CD4-positive, alpha-beta T cell treated with Interleukin-21 for 1 hour (primary cell): ENCODE measurements around the gene SELENOM.
A peak's percentile ranks its signal among the peaks of the same experiment; 100 is the strongest.

Experiments used
- DNase-seq: peaks from one replicate; pipeline ENCODE4 v3.0.0-alpha.2; 2020

The SELENOM gene, protein sequence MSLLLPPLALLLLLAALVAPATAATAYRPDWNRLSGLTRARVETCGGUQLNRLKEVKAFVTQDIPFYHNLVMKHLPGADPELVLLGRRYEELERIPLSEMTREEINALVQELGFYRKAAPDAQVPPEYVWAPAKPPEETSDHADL

DNA sequence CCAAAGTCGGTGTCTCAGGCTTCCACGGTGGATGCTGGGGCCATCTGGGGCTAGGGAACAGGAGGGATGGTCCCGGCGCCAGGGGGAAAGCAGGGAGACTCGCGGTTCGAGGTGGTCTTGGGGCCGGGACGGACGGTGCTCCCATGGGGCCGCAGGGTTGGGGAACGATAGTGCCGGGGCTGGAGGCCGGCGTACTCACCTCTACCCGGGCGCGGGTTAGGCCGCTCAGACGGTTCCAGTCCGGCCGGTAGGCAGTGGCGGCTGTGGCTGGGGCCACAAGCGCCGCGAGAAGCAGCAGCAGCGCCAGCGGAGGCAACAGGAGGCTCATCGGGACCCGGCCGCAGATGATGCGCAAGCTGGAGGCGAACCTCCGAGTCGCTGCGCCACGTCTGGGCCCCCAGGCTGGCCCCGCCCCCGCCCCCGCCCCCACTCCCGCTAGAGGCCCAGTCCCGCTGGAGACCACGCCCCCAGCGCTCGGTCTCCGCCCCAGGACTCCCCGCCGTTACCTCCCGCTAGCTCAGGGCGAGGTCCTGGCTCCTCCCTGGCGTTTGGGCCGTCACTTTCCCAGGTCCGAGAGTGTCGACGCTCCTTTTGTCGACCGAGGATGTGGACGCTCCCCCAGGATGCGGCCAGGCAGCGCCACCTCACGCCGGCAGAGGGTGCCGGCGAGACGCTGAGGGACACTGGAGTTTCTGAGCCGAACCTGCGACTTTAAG lies at the start of gene SELENOM:
Gene SELENOM (minus strand): TSS at position 391 of the 716 bp plus-strand sequence. CDS start 63 bp downstream, at position 328.
- DNase-seq: peak; percentile 91

DNA sequence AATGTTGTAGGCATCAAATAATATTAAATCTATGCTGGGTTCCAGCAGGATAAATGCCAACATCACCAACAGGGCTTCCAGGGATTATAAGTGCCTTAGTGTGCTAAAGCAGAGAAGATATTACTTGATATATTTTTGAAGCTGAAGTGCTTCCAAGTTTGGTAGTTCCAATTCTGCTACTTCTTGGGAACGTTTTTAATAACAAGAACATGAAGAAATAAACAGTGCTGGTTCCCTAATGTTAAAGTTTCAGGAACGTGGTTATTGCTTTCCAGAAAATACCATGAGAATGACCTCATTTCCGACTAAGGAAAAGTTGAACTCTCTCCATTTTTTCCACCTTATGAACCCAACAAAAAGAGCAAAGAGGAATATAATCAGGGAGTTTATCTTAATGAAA lies 48.1 kb upstream of the SELENOM start:
- no peak for DNase-seq

DNA sequence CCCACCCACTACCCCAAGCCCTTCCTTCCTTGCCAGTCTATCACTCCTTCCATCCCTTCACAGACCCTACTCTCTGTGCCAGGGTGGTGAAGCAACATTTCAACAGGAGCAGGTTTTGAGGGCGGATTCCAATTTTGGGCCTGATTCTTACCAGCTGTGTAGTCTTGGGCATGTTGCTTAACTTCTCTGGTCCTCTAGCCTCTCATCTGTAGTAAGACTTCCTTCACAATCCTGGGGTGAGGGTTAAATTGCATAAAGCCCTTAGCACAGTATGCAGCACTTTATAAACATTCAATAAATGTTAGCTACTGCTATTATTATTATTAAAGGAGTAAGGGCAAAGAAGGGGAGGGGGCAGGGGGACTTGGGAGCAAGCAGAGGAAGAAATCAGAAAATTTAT lies 47.6 kb upstream of the SELENOM start:
- no peak for DNase-seq

DNA sequence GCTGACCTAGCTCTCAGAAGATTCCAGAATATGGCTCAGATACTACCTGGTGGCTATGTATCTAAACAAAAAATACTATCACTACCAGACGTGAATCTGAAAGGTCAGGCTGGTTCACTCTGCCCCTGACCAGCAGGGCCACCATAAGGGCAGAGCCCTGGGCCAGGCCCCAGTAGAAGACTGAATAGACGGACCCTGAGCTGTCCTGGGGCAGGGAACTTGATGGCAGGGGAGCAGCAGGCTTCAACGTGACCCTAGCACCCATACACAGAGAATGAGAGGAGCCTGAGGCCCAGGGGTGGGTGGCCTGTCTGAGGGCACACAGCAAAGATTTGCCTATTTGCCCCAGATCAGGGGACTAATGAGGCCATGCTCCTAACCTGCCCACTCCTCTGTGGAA lies 46.0 kb upstream of the SELENOM start:
- no peak for DNase-seq

DNA sequence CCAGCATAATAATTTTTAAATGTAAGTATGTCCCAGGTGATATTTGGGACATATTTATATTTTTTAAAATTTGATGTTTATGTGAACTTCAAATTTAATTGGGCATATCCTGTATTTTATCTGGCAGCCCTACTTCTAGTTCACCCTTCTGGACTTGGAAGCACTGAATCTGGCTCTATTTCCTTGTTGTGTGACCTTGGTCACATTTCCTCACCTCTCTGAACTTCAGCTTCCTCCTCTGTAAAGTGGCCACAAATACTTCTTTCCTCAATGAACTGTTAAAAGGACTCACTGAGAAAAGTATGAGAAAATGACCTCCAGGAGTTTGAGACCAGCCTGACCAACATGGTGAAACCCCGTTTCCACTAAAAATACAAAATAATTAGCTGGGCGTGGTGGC lies 44.5 kb upstream of the SELENOM start:
- no peak for DNase-seq

DNA sequence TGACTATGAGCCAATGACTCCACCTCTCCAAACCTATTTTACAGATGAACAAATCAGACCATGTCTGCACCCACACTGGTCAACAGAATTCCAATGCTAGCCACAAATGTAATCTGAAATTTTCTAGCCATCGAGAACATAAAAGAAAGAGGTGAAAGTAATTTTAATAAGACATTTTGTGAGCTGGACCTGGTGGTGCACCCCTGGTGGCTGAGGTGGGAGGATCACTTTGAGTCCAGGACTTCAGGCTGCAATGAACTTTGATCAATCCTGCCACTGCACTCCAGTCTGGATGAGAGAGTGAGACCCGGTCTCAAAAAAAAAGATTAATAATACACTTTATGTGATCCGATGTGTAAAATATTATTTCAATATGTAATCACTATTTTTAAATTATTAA lies 43.2 kb upstream of the SELENOM start:
- DNase-seq: no peak

DNA sequence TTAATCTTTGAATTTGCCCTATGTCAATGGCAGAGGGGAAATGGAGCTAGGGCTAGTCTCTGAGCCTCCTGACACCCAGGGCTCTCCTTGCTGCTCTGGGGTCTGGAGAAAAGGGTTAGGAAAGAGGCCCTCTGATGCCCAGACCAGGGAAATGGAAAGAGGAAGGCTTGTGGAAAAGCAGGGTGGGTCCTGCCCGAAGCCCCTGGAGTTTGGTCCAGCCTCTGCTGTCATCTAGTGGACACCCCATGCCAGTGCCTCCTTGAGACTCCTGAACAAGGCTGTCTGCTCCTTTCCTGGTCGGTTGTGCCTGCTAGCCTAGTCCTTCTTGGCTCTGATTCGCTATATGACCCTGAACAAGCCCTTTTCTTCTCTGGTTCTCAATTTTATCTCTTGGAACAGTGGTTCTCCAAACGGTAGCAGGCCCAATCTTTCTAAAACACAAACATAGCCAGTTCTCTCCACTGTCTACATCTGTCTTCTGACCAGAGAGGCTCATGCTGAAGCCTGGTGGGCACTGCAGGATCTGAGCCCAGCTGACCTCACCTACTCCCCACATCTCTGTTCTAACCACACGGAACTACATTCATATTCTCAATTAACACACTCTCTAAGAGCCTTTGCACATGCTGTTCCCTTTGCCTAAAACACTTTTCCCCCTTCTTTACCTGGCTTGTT lies 41.7 kb upstream of the SELENOM start:
- peak; percentile 38 for DNase-seq

DNA sequence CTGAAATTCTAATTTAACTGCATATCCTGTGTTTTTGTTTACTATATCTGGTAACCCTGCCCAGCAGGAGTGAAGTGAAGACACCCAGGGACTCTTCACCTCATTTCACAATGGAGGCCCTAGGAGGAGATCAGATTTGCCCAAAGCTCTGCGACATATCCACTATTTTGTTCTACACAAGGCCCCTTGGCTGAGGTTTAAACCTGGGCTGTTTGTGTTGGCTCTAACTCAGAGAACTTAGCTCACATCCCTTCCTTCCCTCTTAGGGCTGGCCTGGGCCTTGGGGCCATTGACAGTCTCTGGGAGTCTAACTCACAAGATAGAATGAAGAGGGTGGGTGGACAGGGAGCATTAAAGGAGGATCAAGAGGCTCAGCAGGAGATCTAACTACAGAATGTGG lies 41.1 kb upstream of the SELENOM start:
- DNase-seq: no peak

DNA sequence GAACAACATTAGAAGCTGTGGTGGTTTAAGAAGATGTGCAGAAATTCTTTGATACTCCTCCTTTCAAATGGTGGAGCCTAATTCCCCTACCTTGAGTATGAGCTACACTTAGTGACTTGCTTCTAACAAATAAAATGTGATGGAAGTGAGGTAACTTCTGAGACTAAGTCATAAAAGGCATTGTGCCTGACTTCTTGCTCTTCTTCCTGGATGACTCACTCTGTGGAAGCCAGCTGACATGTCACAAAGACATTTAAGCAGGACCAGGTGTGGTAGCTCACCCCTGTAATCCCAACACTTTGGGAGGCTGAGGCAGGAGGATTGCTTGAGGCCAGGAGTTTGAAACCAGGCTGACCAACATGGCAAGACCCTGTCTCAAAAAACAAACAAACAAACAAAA lies 36.9 kb upstream of the SELENOM start:
- DNase-seq: no peak

DNA sequence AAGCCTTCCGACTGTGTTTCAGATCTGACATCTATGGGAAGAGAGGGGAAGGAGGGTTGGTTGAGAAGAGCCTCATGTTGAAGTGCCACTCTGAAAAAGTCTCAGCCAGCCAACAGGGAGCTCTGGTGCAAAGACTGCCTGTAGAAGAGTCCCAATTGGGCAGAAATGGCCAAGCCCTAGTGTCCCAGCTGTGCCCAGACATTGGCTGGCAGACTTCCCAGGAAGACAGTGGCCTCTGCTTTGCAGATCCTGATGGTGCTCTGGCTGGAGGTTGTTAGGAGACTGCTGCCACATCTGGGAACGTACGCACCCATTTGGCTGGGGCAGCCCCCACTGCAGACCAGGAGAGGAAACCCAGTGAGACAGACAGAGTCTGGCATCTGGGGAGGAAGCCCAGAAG lies 36.2 kb upstream of the SELENOM start:
- no peak for DNase-seq

DNA sequence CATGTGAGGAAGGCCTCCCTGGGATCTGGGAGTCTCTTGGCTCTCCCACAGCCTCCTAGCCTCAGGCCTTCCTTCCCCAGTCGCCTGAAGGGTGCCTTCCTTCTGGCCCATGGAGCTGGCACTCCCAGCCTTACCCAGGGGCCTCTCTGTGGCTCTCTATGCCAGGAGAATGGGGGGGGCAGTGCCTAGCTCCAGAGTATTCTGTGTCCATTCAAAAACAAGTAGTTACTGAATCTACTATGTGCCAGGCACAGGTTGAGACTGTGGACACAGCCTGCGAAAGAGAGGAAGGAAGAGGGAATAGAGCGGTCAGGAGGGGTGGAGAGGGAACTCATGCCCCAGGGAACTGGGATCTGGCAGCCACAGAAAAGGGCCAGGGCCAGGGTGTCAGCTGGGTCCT lies 35.7 kb upstream of the SELENOM start:
- DNase-seq: no peak

DNA sequence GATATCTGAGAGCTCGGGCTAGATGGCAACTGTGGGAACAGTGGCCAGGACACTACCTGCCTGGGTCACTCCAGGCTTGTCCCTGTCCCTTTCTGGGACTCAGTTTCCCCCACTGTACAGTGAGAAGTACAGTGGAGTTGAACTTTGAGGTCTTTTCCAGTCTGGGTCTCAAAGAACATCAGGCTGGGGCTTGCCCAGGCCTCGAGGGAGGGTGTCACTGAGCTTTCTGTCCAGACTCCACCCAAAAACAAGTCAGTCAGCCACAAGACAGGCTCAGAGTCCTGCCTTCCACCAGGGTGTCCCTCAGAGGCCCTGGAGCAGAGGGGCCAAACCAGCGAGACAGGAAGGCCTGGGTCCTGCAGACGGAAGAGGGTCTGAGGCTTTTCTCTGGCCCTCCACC lies 34.9 kb upstream of the SELENOM start:
- DNase-seq: no peak

DNA sequence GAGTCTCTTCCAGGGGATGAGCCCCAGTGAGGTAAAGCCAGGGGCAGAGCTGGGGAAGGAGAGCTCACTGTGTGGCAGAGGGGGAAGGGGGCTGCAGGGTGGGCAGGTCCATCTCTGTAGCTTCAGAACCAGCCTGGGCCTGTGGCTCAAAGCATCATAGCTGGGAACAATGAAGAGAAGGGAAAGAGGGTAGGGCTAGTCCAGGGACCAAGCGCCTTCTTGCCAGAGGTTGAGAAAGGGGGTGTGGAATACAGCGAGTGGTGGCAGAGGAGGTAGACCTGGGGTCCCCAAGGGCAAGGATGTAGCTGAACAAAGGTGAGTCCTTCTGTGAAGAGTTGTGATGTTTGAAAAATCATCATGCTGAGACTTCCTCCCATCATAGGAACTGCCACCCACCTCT lies 34.2 kb upstream of the SELENOM start:
- DNase-seq: no peak

DNA sequence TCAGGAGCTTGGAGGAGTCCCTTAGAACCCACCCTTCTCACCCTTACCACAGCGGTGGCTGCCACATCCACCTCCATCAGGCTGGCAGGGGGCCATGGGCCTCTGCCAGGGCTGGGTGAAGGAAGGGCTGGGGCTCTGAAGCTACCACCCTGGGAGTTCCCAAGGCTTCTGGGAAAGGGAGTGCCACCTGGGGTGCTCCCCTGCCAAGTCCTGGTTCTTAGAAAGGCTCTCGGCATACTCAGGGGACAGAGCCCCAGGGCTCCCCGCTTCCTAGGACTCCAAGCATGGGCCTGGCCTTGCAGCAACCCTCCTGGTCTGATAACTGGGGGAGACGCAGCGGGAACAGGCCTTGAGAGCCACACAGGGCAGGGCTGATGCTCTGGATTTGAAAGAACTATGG lies 33.4 kb upstream of the SELENOM start:
- DNase-seq: no peak

DNA sequence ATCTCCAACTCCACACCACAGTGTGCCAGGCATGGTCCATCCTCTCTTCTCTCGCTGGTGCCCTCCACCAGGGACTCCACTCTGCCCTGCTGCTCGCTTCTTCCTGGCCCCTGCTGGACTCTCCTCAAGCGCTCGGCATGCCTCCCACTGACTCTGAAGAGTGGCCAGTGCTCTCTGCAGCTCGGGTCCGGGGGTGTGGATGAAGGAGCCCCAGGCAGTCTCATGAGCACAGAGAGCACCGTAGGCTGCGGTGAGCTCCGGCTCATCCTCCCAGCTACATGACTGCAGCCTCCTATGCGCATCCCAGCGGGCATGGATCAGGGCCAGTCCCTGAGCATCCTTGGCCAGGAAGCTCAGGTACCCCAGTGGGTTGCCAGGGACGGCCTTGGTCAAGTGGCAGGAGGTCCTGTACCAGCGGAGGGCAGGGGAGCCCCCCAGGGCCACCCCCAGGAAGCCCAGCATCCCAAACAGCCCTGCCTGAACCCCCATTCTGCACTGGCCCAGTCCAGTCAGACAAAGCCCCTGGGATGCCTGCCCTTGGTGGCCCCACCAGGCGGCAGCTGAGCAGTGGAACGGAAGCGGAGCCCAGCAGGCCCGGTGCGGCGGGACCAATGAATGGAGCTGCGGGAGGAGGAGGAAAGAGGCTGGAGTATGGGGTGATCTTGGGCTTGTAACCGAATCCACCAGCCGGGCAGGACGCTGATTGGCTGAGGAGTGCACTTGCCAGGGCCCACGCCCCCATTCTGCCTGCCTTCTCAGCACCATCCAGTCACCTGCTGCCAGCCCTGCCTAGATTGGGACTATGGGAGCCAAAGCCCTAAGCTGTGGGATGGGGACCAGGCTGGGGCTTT lies 32.7 kb upstream of the SELENOM start, which contains the start of gene PLA2G3:
Gene PLA2G3 (minus strand): TSS at position 643 of the 851 bp plus-strand sequence. CDS start 154 bp downstream, at position 489.
- DNase-seq: no peak

DNA sequence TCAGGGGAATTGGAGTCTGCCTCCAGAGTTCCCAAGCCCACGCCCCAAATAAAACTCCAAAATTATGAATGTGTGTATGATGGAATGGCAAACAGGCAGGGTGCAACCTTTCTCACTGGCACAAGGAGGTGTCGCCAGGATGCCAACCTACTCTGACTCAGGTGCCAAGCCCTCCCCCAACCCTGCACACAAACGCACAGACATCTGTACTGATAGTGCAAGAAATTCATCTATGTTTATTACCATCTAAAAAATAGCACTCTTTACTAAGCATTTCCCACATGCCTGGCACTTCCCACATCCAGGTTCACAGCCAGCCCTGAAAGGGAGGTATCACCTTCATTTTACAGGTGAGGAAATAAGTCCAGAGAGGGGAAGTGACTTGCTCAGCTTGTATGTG lies 31.7 kb upstream of the SELENOM start:
- DNase-seq: no peak

DNA sequence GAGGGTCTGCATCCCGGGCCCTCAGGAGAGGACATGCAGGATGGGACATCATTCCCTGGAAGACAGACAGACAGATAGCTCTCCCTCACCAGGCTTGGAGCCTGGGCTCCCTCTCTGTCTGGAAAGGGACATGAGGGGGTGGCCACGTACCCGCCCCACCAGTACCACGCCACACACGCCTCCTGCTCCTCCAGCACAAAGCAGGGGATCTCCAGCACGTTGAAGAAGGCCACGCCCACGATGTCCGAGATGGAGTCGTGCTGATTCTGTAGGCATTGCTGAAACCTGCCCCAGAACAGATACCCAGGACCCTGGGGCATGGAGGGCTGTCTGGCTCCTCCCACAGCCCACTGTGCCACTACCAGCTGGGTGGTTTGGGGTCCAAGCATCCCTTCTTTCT lies 30.8 kb upstream of the SELENOM start:
- no peak for DNase-seq

DNA sequence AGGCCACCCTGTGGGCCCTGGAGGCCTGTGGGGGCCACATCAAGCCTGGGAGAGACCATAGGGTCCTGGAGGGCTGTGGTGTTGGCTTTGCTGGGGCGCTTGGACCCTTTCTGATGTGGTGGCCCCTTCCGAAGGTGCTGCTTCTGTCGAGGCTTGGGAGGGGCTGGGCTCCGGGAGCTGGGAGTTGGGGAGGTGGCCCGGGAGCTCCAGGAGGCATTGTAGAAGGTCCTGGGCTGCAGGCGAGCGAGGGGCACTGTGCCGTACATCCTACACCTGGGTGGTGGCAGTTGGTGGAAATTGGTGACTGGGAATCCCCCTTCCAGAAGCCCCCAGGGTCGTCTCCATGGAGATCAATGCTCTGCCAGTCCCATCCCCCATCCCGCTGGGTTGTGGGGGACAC lies 30.4 kb upstream of the SELENOM start:
- no peak for DNase-seq

DNA sequence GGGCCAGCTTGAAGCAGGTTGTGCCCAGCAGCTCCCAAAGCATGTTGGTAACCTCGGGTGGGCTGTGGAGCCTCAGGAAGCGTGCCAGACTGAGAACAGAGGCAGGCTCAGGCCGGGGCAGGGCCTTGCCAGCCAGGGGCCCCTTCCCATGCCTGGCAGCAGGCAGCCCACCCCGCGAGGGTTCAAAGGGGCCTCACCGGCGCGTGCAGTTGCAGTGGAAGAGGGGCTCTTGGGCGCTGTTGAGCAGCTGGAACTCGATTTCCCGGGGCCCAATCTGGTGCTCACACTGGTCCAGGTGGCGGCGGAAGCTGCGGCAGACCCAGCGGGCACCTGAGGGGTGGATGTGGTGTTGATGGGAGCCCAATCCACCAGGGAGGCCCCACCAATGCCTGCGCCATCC lies 29.3 kb upstream of the SELENOM start:
- DNase-seq: no peak

DNA sequence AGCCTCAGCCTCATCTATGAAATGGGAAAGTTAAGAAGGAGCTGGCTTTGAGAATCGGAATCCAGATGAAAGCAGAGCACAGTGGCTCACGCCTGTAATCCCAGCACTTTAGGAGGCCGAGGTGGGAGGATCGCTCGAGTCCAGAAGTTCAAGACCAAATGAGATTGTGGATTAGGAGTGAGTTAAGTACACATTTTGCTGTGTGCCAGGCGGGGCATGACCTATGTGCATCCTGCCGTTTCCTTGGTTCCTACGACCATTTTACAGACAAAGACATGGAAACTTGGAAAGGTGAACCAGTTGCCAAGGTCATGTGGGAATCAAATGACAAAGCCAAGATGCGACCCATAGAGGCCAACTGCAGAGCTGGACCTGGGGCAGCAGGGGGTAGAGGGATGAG lies 28.8 kb upstream of the SELENOM start:
- DNase-seq: no peak

DNA sequence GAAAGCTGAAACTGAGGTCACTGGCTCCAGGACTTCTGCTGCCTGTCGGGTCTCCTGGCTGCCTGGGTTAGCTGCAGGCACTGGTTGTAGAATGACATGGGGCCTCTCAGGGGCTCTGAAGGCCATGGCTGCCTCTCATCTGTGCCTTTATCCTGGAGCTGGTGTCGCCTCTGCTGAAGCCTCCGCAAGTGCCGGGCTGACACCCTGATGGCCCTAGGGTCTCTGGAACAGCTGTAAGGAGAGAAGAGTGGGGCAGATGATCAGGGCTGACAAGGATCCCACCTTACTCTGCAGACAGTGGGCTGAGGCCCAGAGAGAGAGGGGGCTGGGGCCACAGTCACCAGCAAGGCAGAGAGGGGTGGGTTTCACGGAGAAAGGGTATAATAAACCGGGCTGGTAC lies 28.3 kb upstream of the SELENOM start:
- DNase-seq: no peak

DNA sequence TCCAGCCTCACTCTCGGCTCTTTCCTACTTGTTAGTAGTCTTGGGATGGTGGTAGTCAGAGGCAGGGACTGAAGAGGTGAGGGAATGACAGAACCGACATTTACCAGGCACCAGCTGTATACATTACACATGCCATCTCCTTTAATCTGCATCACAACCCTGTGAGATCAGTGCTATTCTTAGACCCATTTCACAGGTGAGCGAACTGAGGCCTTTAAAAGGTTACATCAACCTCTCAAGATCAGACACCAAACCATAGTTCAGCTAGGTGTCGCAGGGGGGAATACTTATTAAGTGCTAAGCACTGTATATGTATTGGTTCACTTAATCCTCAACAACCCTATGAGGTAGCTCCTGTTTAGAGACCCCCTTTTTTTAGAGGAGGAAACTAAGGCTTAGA lies 27.3 kb upstream of the SELENOM start:
- DNase-seq: no peak

DNA sequence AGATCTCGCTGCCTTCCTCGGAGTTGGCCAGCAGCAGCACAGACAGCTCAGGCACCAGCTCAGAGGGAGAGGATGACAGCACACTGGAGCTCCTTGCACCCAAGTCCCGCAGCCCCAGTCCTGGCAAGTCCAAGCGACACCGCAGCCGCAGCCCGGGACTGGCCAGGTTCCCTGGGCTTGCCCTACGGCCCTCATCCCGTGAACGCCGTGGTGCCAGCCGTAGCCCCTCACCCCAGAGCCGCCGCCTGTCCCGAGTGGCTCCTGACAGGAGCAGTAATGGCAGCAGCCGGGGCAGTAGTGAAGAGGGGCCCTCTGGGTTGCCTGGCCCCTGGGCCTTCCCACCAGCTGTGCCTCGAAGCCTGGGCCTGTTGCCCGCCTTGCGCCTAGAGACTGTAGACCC lies 26.5 kb upstream of the SELENOM start:
- no peak for DNase-seq

DNA sequence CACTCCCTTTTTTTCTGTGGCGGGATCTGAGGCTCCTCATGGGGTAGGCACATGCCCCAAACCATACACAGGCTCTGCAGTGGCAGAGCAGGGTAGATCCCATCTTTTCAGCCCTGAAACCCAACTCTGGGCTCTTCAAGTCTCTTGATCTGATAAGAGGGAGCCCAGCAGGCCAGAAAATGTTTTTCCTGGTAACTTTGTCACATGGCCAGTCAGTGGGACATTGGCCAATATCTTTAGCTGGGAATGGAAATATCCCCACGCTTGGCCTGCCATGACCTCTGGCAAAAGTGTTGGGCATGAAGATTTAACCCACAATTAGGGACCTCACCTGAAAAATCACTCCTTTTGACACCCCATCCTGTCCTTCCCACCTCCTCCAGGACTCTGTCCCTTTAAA lies 23.5 kb upstream of the SELENOM start:
- no peak for DNase-seq
